Transverse colon (tissue), 4 donors: ENCODE results near the gene PCDHA2.

Experiments
- CTCF ChIP-seq, 5 experiments: fragments of 200-600 bp in 3 of 5; fragments of 450-650 bp in 2 of 5; sonication (generic) in 3 of 5; IDR thresholded peaks; 1 replicate in 2 of 5; 2 replicates in 3 of 5; pipeline ENCODE4 v1.5.1; 2016 to 2017; ENCODE audit warnings: antibody characterized with exemption in 5 of 5, inconsistent platforms in 3 of 5, mild to moderate bottlenecking in 2 of 5, moderate library complexity in 1 of 5
- EP300 ChIP-seq: sonication (generic); formaldehyde crosslinking; IDR thresholded peaks from one replicate; pipeline ENCODE4 v1.6.1; 2017; ENCODE audit warnings: antibody characterized with exemption, low read depth
- POLR2A ChIP-seq: fragments of 450-650 bp; IDR thresholded peaks from one replicate; pipeline ENCODE4 v1.6.1; 2016; ENCODE audit warnings: antibody characterized with exemption, mild to moderate bottlenecking, moderate library complexity
- POLR2AphosphoS5 ChIP-seq, 3 donors: sonication (generic); formaldehyde crosslinking; IDR thresholded peaks; one replicate each; pipeline ENCODE4 v1.6.1; 2016; ENCODE audit warnings: antibody characterized with exemption in 3 of 3

GRCh38 chr5:140767444-140767843 is 27.2 kb upstream of the PCDHA2 start:
- TF ChIP-seq POLR2AphosphoS5 (IDR thresholded peaks at IDR 0.05) (no peak), POLR2A (no peak), CTCF (IDR thresholded peaks at IDR 0.05) (no peak), EP300 (no peak)
